Lower lobe of right lung (tissue), 2 donors: ENCODE results near the gene CHST2. TPM values are rescaled to one million over a fixed set of nuclear protein-coding genes. Genes with fewer than 3 reads are reported as not detected.
A peak's percentile ranks its signal among the peaks of the same experiment; 100 is the strongest.

ENCODE experiments used
- ATAC-seq, 2 donors: fragments of 200-7000 bp; cut with Tn5 transposase; one replicate each; pipeline ENCODE4 v1.9.1; 2020 to 2022; ENCODE audit warnings: mild to moderate bottlenecking in 2 of 2, moderate library complexity in 2 of 2
- DNase-seq: peaks from one replicate; pipeline ENCODE4 v3.0.0-alpha.2; 2020
- H3K27ac ChIP-seq: fragments of 200-600 bp; one replicate; pipeline ENCODE4 v1.8.0; 2022
- H3K27me3 ChIP-seq: fragments of 200-600 bp; one replicate; pipeline ENCODE4 v1.8.0; 2022; ENCODE audit warnings: low read depth
- H3K36me3 ChIP-seq: fragments of 200-600 bp; one replicate; pipeline ENCODE4 v1.8.0; 2022; ENCODE audit warnings: mild to moderate bottlenecking
- H3K4me1 ChIP-seq: fragments of 200-600 bp; one replicate; pipeline ENCODE4 v1.8.0; 2022
- H3K4me3 ChIP-seq: fragments of 200-600 bp; one replicate; pipeline ENCODE4 v1.8.0; 2022; ENCODE audit warnings: mild to moderate bottlenecking
- H3K9me3 ChIP-seq: fragments of 200-600 bp; one replicate; pipeline ENCODE4 v1.8.0; 2022
- intact Hi-C: fragments of 100-400 bp; cut with DNase I; formaldehyde crosslinking; loops from one replicate; pipeline ENCODE4 v1.11.0; 2022
- total RNA-seq: library from RNA; stranded (reverse); fragmentation: NEBNext Ultra II Directional; extraction: Animal tissue kit (Norgen Biotek cat#: 25700); gene quantifications from one replicate; pipeline ENCODE4 v1.2.1, GENCODE V29; 2021
- TF ChIP-seq, protein P1 (sequence below): fragments of 200-600 bp; IDR thresholded peaks from one replicate; pipeline ENCODE4 v1.8.0; 2022; ENCODE audit warnings: antibody characterized with exemption, mild to moderate bottlenecking
- donor health status: DM: no; HTN: yes; CAD: no; lungs with severe emphysema.

Gene CHST2
- total RNA-seq, 1 donor from 2014 or later, result 6.2 TPM

DNA sequence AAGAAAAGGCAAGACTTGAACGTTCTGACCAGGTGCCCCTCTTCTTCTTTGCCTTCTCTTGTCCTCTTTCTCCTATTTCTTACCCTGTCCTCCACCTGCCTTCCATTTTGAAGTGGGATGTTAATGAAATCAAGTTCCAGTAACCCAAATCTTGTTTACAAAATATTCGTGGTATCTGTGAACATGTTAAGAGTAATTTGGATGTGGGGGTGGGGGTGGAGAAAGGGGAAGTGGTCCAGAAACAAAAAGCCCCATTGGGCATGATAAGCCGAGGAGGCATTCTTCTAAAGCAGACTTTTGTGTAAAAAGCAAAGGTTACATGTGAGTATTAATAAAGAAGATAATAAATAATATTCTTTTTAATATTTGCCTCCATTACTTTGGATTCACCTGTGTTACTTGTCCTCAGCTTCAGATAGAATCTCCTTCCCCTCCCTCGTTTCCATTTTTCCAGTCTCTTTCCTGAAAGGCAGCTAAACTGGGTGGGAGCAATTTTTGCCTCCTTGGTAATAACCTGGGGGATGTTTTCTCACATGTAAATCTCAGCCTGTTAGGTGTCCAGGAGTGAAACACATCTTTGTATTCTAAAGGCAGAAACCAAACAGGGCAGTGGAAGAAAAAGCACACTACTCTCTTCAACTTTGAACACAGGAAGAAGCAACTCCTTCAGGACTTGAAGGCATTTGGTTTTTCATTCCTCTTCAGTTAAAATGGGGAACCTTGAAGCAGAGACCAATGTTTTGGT lies 3.2 kb downstream of the CHST2 start:
- H3K36me3 ChIP-seq, result no peaks in the 10 kb centered on the region
- DNase-seq (no peak), ATAC-seq (no peak)
- peaks cover 56% of the 10 kb centered on the region for H3K4me1 ChIP-seq
- TF ChIP-seq, protein P1, sequence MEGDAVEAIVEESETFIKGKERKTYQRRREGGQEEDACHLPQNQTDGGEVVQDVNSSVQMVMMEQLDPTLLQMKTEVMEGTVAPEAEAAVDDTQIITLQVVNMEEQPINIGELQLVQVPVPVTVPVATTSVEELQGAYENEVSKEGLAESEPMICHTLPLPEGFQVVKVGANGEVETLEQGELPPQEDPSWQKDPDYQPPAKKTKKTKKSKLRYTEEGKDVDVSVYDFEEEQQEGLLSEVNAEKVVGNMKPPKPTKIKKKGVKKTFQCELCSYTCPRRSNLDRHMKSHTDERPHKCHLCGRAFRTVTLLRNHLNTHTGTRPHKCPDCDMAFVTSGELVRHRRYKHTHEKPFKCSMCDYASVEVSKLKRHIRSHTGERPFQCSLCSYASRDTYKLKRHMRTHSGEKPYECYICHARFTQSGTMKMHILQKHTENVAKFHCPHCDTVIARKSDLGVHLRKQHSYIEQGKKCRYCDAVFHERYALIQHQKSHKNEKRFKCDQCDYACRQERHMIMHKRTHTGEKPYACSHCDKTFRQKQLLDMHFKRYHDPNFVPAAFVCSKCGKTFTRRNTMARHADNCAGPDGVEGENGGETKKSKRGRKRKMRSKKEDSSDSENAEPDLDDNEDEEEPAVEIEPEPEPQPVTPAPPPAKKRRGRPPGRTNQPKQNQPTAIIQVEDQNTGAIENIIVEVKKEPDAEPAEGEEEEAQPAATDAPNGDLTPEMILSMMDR, result no peak
- H3K4me3 ChIP-seq, result no peak overlapping the region
- H3K9me3 ChIP-seq, result no peaks in the 10 kb centered on the region
- no peak overlapping the region for H3K27ac ChIP-seq
- H3K27me3 ChIP-seq, result peaks cover 12% of the 10 kb centered on the region
- intact Hi-C loops, result no loop called here

DNA sequence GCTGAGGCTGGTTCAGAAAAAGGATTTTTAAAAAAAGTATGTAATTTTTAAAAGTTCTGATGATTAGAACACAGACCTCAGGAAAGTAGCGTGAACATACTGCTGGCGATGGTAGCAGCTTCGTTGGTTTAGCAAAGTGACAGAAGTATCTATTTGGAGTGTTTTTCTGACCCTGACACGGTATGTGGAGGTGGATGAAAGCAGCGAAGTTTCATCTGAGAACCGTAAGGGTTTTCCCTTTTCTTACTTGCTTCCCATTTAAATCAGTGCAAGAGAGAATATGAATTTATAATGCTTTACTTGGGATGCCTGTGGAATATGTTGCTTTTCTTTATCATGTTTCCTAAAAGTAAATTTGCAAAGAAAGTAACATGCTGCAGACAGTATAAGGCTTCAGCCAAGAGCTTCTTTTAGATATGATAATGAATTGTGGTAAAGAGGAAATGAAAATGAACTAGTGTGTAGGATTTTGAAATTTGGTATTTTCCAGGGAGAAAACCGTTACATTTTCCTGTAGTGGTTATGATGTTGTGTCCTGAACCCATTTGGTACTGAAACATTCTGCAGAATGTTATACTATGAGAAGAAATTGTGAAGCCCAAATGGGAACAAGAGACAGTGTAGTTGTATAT lies 3.9 kb downstream of the CHST2 start:
- H3K4me3 ChIP-seq, result peak overlapping the region; percentile 24
- H3K4me1 ChIP-seq, result peaks cover 56% of the 10 kb centered on the region
- TF ChIP-seq, protein P1, result no peak
- H3K27me3 ChIP-seq, result peaks cover 12% of the 10 kb centered on the region
- H3K9me3 ChIP-seq, result no peaks in the 10 kb centered on the region
- no peak for ATAC-seq
- peak overlapping the region; percentile 10 for H3K27ac ChIP-seq
- DNase-seq, result no peak
- intact Hi-C loops, result no loop called here
- no peaks in the 10 kb centered on the region for H3K36me3 ChIP-seq

DNA sequence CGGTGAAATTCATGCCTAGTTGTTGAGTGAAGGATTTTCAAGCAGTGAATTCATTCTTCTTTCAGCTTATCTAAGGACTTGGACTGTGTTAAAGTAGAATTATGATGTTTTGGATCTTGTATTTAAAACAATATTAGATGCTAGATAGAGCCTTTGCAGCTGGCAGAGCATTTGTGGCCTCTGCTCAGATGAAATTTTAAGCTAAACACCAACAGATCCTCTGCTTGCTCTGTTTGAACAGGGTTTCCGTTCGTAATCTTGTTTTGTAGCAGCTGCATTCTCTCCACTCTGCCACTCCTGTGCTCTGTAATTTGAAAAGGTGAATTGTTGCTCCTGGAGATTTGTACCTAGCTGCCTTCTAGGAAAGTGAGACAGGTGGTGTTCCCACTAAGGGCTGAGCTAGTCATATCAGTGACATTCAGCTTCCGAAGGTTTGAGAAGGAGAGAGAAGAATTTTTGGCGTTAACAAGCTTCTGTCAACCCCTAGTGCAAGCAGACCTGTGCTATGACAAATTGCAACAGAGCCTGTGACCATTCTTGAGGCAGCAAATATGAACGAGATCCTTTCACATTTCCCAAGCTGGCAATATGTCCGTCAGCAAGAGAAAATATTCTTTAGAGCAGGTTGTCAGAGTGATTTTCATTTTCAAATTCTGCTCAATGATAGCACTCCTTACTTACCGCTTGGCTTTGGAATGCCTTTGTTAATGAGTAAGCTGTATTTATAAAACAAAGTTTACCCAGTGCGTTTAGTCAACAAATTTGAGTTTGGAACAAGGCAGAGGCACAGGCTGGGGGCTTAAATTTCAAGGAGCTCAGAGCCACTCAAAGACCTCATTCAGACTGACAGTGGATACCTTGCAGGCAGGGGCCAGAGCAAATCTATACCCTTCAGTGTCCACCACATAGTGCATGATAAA lies 5.3 kb downstream of the CHST2 start:
- H3K4me3 ChIP-seq, result no peak overlapping the region
- intact Hi-C loops, result no loop called here
- peak overlapping the region; percentile 5 for H3K27ac ChIP-seq
- DNase-seq (no peak), ATAC-seq (no peak)
- TF ChIP-seq, protein P1, result no peak
- H3K27me3 ChIP-seq, result peaks cover 12% of the 10 kb centered on the region
- no peaks in the 10 kb centered on the region for H3K9me3 ChIP-seq
- H3K4me1 ChIP-seq, result peaks cover 48% of the 10 kb centered on the region
- no peaks in the 10 kb centered on the region for H3K36me3 ChIP-seq

DNA sequence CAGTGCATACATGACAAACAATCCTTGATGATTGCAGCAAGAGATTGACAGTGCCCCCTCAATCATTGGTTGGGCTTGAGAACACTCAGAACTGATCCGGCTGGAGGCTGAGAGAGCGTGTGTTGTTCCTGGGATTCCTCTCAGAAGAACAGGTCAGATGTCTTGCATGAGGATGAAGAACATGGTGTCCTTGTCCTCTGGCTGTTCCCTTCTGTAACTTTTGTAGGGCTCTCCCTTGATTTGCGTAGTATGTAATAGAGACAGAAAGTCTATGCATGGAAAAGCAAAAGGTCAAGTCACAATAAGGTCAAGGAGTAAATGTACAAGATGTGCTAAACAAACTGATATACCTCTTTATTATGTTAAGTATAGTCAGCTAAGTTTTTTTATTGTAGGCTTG lies 8.2 kb downstream of the CHST2 start:
- no peak for DNase-seq
- intact Hi-C loops, result no loop called here
- Histone ChIP-seq H3K4me3 (no peak overlapping the region), H3K36me3 (no peaks in the 10 kb centered on the region), H3K27ac (no peak overlapping the region), H3K4me1 (peaks cover 27% of the 10 kb centered on the region), H3K9me3 (no peaks in the 10 kb centered on the region), H3K27me3 (no peaks in the 10 kb centered on the region)
- TF ChIP-seq, protein P1, result no peak
- ATAC-seq, result no peak

- no peak for DNase-seq
- peaks cover 22% of the 10 kb centered on the region for H3K4me1 ChIP-seq
- H3K4me3 ChIP-seq, result no peak overlapping the region
- TF ChIP-seq, protein P1, result no peak
- no peak overlapping the region for H3K27ac ChIP-seq
- H3K9me3 ChIP-seq, result no peaks in the 10 kb centered on the region
- intact Hi-C loops, result no loop called here
- no peaks in the 10 kb centered on the region for H3K27me3 ChIP-seq
- ATAC-seq, result no peak
- H3K36me3 ChIP-seq, result no peaks in the 10 kb centered on the region
Measured at GRCh38 chr3:143128227-143128955, 8.8 kb downstream of the CHST2 start.
